OCI-LY1 (cell line): ENCODE data around the gene ADORA3.

ENCODE experiments used
- EZH2 ChIP-seq: fragments of 200-600 bp; sonication (generic), shearing (Covaris generic); IDR thresholded peaks from 2 replicates; pipeline ENCODE4 v1.8.0; 2017; ENCODE audit warnings: borderline replicate concordance, mixed run types, mild to moderate bottlenecking, antibody characterized with exemption, low read length, moderate library complexity, mixed read lengths
- TF ChIP-seq, protein P1 (sequence below): fragments of 200-600 bp; sonication (generic), shearing (Covaris generic); IDR thresholded peaks from 2 replicates; pipeline ENCODE4 v1.5.1; 2017; ENCODE audit warnings: mild to moderate bottlenecking, antibody characterized with exemption, low read length, moderate library complexity, mixed read lengths

DNA sequence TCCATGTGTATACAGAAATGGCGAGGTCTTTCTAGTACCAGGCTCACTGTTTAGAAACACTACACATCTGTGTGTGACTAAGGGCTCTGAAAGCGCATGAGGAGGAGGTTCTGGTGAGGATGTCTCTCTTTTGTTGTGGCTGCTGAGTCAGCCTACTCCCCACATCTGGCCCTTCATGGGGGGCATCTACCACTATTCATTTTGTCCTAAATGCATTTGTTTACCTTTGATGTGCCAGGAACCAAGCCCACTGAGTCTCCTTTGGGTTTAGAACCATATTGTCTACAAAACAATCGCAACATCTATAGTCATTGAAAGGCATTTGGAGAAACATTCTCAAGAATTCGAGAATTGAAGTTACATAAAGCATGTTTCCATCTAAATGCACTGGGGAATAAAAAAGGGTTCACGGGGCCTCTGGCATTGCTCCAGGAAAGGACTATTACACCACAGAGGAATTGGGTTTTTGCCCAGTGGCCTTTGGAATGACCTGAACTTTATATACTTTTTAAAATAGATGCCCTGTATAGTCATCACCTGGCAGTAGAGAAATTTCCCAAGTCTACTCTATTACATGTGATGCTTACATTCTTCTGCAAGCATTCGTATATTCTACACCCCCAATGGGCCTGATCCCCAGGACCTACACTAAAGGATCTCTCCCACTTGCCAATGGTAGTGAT is 35.1 kb upstream of the ADORA3 start:
- TF ChIP-seq, protein P1, sequence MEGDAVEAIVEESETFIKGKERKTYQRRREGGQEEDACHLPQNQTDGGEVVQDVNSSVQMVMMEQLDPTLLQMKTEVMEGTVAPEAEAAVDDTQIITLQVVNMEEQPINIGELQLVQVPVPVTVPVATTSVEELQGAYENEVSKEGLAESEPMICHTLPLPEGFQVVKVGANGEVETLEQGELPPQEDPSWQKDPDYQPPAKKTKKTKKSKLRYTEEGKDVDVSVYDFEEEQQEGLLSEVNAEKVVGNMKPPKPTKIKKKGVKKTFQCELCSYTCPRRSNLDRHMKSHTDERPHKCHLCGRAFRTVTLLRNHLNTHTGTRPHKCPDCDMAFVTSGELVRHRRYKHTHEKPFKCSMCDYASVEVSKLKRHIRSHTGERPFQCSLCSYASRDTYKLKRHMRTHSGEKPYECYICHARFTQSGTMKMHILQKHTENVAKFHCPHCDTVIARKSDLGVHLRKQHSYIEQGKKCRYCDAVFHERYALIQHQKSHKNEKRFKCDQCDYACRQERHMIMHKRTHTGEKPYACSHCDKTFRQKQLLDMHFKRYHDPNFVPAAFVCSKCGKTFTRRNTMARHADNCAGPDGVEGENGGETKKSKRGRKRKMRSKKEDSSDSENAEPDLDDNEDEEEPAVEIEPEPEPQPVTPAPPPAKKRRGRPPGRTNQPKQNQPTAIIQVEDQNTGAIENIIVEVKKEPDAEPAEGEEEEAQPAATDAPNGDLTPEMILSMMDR: no peak
- TF ChIP-seq EZH2: no peak
